ENCODE measurements around the gene BTBD7.

DNA sequence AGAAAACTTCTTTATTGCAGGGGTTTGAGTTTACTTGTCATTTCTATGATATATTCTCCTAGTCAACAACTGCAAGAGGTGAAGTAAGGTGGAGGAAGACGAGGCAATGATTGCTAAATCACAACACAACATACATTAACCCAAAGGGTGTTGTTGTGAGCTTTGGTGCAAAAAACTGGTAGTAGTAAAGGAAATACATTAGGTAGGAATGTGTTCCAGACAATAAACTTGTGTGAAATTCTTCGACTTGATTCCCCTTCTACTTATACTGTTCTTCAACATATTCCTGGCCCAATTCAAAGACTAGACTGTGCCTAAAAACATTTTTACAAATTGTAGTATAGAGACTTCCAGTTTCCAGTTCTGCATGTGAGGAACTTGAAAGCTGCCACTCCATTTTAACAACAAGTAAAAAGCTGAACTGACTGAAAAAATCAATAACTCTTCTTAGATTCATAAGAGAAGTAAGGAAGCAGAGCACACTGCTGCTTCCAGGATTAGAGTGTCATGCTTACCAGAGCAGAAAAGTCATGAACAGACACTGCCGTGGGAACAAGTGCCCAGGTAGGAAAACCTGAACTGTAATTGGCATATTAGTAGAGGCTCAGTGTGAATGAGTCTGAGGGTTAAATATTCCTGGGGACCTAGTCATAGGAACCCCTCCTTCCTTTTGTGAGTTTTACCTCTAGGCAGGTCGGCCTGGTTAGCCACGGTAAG lies 36.3 kb upstream of the BTBD7 start:
- TF ChIP-seq, protein P1, sequence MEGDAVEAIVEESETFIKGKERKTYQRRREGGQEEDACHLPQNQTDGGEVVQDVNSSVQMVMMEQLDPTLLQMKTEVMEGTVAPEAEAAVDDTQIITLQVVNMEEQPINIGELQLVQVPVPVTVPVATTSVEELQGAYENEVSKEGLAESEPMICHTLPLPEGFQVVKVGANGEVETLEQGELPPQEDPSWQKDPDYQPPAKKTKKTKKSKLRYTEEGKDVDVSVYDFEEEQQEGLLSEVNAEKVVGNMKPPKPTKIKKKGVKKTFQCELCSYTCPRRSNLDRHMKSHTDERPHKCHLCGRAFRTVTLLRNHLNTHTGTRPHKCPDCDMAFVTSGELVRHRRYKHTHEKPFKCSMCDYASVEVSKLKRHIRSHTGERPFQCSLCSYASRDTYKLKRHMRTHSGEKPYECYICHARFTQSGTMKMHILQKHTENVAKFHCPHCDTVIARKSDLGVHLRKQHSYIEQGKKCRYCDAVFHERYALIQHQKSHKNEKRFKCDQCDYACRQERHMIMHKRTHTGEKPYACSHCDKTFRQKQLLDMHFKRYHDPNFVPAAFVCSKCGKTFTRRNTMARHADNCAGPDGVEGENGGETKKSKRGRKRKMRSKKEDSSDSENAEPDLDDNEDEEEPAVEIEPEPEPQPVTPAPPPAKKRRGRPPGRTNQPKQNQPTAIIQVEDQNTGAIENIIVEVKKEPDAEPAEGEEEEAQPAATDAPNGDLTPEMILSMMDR (IDR thresholded peaks at IDR 0.05 in 4 of 5, conservative IDR thresholded peaks at IDR 0.05 in 1 of 5), result no peak
- TF ChIP-seq POLR2A (IDR thresholded peaks at IDR 0.05), result no peak

Measured in gastrocnemius medialis (tissue), 4 donors.